GM12878 (cell line): Measurements from ENCODE around the gene C3orf38. TPM values are rescaled to one million over a fixed set of nuclear protein-coding genes. Genes with fewer than 3 reads are reported as not detected.

Experiments used
- BMI1 ChIP-seq: fragments of 450-650 bp; IDR thresholded peaks from 2 replicates; pipeline ENCODE4 v1.6.1; 2016; ENCODE audit warnings: mild to moderate bottlenecking, moderate library complexity, borderline replicate concordance
- EP300 ChIP-seq, 2 experiments: fragments of 150-350 bp in 1 of 2; IDR thresholded peaks; 2 replicates each; pipeline ENCODE4 v1.6.1; 2011 to 2012; ENCODE audit warnings: low read depth in 2 of 2, low read length in 2 of 2, borderline replicate concordance in 1 of 2, improper control_type of control experiment in 1 of 2, inconsistent platforms in 1 of 2; ENCODE audit not compliant: control insufficient read depth in 1 of 2
- IKZF1 ChIP-seq: fragments of 450-650 bp; conservative IDR thresholded peaks from 2 replicates; pipeline ENCODE4 v1.6.1; 2017; ENCODE audit warnings: antibody characterized with exemption, mild to moderate bottlenecking
- IKZF2 ChIP-seq, 2 experiments: fragments of 450-650 bp; IDR thresholded peaks; 2 replicates each; pipeline ENCODE4 v1.6.1; 2017; ENCODE audit warnings: mild to moderate bottlenecking in 2 of 2, moderate library complexity in 2 of 2
- MEF2B ChIP-seq: fragments of 450-650 bp; IDR thresholded peaks from 2 replicates; pipeline ENCODE4 v1.6.1; 2018; ENCODE audit warnings: mild to moderate bottlenecking, moderate library complexity; ENCODE audit not compliant: partially characterized antibody, poor library complexity, severe bottlenecking
- MTA2 ChIP-seq: fragments of 450-650 bp; IDR thresholded peaks from 2 replicates; pipeline ENCODE4 v1.6.1; 2016; ENCODE audit warnings: low read depth, mild to moderate bottlenecking, moderate library complexity
- NR2C1 ChIP-seq: fragments of 450-650 bp; IDR thresholded peaks from 2 replicates; pipeline ENCODE4 v1.6.1; 2017; ENCODE audit warnings: antibody characterized with exemption, mild to moderate bottlenecking, moderate library complexity
- NR2F1 ChIP-seq: fragments of 450-650 bp; conservative IDR thresholded peaks from 2 replicates; pipeline ENCODE4 v1.6.1; 2017; ENCODE audit warnings: mild to moderate bottlenecking
- PAX5 ChIP-seq: IDR thresholded peaks from 2 replicates; pipeline ENCODE4 v1.6.1; 2011; ENCODE audit warnings: low read depth, low read length, borderline replicate concordance
- RAD51 ChIP-seq: fragments of 450-650 bp; IDR thresholded peaks from 2 replicates; pipeline ENCODE4 v1.6.1; 2016; ENCODE audit warnings: moderate library complexity, mild to moderate bottlenecking, inconsistent platforms
- SREBF2 ChIP-seq: IDR thresholded peaks from 2 replicates; pipeline ENCODE4 v1.6.1; 2012; ENCODE audit warnings: mild to moderate bottlenecking, low read length
- TCF7 ChIP-seq: IDR thresholded peaks from 2 replicates; pipeline ENCODE4 v1.6.1; 2014; ENCODE audit warnings: antibody characterized with exemption, borderline replicate concordance
- ZNF274 ChIP-seq: IDR thresholded peaks from one replicate; pipeline ENCODE4 v1.8.0; 2011; ENCODE audit not compliant: insufficient read length, insufficient read depth
- ZNF384 ChIP-seq: IDR thresholded peaks from 2 replicates; pipeline ENCODE4 v1.6.1; 2012; ENCODE audit warnings: low read depth, mild to moderate bottlenecking, low read length, improper control_type of control experiment, borderline replicate concordance
- ZZZ3 ChIP-seq: IDR thresholded peaks from 2 replicates; pipeline ENCODE4 v1.6.1; 2011; ENCODE audit warnings: low read depth; ENCODE audit not compliant: control insufficient read depth, insufficient read length
- polyA plus RNA-seq, 11 experiments: library from polyadenylated mRNA; depleted of rRNA in 4 of 11; unstranded in 6 of 11; stranded (reverse) in 5 of 11; fragments of >200 nt; fragmentation: Nextera tagmentation in 4 of 11; fragmentation: Illumina TruSeq in 1 of 11; extraction: Ambion mirVana in 4 of 11; extraction: Trizol in 1 of 11; gene quantifications; 1 replicate in 1 of 11; 2 replicates in 10 of 11; pipeline versions ENCODE4 v1.2.1 to v1.2.3, GENCODE V29; 2011 to 2016; ENCODE audit warnings: inconsistent platforms in 2 of 11, missing spikeins in 2 of 11, low read depth in 1 of 11
- total RNA-seq, 4 experiments: library from RNA; depleted of rRNA in 3 of 4; stranded (reverse); fragments of >200 nt in 3 of 4; fragmentation: Illumina TruSeq in 1 of 4; extraction: Trizol in 1 of 4; gene quantifications; 2 replicates each; pipeline versions ENCODE4 v1.2.1 to v1.2.3, GENCODE V29; 2013 to 2021
- TF ChIP-seq, protein P1 (sequence below): fragments of 450-650 bp; IDR thresholded peaks from 2 replicates; pipeline ENCODE4 v1.6.1; 2016; ENCODE audit warnings: mild to moderate bottlenecking, moderate library complexity, borderline replicate concordance
- TF ChIP-seq, protein P2 (sequence below): fragments of 150-350 bp; IDR thresholded peaks from 2 replicates; pipeline ENCODE4 v1.6.1; 2016; ENCODE audit warnings: low read depth, low read length
- TF ChIP-seq, protein P3 (sequence below): IDR thresholded peaks from 2 replicates; pipeline ENCODE4 v1.6.1; 2012; ENCODE audit warnings: improper control_type of control experiment, low read depth, low read length; ENCODE audit not compliant: insufficient replicate concordance

The C3orf38 gene
- total and polyA plus RNA-seq, 10 of the 15 experiments (the other 5 are each of a cell fraction or from before 2014, with no cell fraction given): 23.0 to 47.9 (median 31.5) TPM

DNA sequence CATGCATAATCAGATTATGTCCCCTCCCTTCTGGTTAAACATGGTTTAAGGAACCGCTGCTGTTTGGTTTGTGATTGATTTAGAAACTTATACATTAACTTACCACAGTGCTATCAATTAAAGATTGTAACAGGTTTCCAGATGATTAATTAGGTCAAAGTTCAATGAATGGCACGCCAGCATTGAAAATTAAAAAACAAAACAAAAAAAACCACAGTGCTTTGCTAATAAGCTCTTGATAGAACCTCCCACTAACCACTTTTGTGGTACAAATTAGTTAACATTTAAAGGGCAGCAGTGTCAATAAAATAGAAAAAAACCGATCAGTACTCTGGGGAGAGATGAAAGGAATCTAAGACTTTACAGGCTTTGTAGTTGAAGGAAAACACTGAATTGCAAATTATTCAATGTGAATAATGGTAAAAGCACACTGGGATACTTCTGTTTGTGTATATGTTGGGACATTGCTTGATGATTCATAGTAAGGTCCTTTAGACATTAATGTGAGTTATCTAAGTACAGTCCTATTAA, 7.6 kb upstream of the C3orf38 start (continued):
- TF ChIP-seq, protein P1, sequence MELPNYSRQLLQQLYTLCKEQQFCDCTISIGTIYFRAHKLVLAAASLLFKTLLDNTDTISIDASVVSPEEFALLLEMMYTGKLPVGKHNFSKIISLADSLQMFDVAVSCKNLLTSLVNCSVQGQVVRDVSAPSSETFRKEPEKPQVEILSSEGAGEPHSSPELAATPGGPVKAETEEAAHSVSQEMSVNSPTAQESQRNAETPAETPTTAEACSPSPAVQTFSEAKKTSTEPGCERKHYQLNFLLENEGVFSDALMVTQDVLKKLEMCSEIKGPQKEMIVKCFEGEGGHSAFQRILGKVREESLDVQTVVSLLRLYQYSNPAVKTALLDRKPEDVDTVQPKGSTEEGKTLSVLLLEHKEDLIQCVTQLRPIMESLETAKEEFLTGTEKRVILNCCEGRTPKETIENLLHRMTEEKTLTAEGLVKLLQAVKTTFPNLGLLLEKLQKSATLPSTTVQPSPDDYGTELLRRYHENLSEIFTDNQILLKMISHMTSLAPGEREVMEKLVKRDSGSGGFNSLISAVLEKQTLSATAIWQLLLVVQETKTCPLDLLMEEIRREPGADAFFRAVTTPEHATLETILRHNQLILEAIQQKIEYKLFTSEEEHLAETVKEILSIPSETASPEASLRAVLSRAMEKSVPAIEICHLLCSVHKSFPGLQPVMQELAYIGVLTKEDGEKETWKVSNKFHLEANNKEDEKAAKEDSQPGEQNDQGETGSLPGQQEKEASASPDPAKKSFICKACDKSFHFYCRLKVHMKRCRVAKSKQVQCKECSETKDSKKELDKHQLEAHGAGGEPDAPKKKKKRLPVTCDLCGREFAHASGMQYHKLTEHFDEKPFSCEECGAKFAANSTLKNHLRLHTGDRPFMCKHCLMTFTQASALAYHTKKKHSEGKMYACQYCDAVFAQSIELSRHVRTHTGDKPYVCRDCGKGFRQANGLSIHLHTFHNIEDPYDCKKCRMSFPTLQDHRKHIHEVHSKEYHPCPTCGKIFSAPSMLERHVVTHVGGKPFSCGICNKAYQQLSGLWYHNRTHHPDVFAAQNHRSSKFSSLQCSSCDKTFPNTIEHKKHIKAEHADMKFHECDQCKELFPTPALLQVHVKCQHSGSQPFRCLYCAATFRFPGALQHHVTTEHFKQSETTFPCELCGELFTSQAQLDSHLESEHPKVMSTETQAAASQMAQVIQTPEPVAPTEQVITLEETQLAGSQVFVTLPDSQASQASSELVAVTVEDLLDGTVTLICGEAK: peak; percentile 60; the same call in 1 of the 2 replicates
- TF ChIP-seq, protein P2, sequence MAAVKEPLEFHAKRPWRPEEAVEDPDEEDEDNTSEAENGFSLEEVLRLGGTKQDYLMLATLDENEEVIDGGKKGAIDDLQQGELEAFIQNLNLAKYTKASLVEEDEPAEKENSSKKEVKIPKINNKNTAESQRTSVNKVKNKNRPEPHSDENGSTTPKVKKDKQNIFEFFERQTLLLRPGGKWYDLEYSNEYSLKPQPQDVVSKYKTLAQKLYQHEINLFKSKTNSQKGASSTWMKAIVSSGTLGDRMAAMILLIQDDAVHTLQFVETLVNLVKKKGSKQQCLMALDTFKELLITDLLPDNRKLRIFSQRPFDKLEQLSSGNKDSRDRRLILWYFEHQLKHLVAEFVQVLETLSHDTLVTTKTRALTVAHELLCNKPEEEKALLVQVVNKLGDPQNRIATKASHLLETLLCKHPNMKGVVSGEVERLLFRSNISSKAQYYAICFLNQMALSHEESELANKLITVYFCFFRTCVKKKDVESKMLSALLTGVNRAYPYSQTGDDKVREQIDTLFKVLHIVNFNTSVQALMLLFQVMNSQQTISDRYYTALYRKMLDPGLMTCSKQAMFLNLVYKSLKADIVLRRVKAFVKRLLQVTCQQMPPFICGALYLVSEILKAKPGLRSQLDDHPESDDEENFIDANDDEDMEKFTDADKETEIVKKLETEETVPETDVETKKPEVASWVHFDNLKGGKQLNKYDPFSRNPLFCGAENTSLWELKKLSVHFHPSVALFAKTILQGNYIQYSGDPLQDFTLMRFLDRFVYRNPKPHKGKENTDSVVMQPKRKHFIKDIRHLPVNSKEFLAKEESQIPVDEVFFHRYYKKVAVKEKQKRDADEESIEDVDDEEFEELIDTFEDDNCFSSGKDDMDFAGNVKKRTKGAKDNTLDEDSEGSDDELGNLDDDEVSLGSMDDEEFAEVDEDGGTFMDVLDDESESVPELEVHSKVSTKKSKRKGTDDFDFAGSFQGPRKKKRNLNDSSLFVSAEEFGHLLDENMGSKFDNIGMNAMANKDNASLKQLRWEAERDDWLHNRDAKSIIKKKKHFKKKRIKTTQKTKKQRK: no peak
- TF ChIP-seq ZNF384 (peak; percentile 77; the same call in 1 of the 2 replicates), IKZF1 (no peak), PAX5 (no peak), MEF2B (peak; percentile 52), NR2F1 (peak; percentile 98), ZZZ3 (no peak), TCF7 (no peak), ZNF274 (no peak), EP300 (IDR thresholded peaks at IDR 0.05; ENCODE audit: borderline replicate concordance in 1 of 2, control insufficient read depth in 1 of 2, low read depth in 2 of 2, low read length in 2 of 2) (peak; percentile 56 to 69; a peak in 2 of 4 replicates), IKZF2 (IDR thresholded peaks at IDR 0.05) (peak in 1 of 2 experiments; percentile 52; a peak in 3 of 4 replicates), SREBF2 (no peak), MTA2 (peak; percentile 99), BMI1 (peak; percentile 60), RAD51 (0 out of 2 replicates have a peak, but pooled peaks have one; percentile 25), NR2C1 (peak; percentile 87)
- TF ChIP-seq, protein P3, sequence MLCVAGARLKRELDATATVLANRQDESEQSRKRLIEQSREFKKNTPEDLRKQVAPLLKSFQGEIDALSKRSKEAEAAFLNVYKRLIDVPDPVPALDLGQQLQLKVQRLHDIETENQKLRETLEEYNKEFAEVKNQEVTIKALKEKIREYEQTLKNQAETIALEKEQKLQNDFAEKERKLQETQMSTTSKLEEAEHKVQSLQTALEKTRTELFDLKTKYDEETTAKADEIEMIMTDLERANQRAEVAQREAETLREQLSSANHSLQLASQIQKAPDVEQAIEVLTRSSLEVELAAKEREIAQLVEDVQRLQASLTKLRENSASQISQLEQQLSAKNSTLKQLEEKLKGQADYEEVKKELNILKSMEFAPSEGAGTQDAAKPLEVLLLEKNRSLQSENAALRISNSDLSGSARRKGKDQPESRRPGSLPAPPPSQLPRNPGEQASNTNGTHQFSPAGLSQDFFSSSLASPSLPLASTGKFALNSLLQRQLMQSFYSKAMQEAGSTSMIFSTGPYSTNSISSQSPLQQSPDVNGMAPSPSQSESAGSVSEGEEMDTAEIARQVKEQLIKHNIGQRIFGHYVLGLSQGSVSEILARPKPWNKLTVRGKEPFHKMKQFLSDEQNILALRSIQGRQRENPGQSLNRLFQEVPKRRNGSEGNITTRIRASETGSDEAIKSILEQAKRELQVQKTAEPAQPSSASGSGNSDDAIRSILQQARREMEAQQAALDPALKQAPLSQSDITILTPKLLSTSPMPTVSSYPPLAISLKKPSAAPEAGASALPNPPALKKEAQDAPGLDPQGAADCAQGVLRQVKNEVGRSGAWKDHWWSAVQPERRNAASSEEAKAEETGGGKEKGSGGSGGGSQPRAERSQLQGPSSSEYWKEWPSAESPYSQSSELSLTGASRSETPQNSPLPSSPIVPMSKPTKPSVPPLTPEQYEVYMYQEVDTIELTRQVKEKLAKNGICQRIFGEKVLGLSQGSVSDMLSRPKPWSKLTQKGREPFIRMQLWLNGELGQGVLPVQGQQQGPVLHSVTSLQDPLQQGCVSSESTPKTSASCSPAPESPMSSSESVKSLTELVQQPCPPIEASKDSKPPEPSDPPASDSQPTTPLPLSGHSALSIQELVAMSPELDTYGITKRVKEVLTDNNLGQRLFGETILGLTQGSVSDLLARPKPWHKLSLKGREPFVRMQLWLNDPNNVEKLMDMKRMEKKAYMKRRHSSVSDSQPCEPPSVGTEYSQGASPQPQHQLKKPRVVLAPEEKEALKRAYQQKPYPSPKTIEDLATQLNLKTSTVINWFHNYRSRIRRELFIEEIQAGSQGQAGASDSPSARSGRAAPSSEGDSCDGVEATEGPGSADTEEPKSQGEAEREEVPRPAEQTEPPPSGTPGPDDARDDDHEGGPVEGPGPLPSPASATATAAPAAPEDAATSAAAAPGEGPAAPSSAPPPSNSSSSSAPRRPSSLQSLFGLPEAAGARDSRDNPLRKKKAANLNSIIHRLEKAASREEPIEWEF: peak; percentile 90
